Activated CD4-positive, alpha-beta T cell treated with anti-CD3 and anti-CD28 coated beads for 36 hours (primary cell): Measurements from ENCODE around the gene CPED1. TPM values are rescaled to one million over a fixed set of nuclear protein-coding genes. Genes with fewer than 3 reads are reported as not detected.

Source experiments
- ATAC-seq: fragments of 200-7000 bp; cut with Tn5 transposase; one replicate; pipeline ENCODE4 v1.10.0; 2021; ENCODE audit warnings: mild to moderate bottlenecking, moderate library complexity
- CTCF ChIA-PET: fragments of 350-600 bp; sonication (Branson Sonifier 250); formaldehyde crosslinking; loops from one replicate; lab custom pipeline; 2021; ENCODE audit warnings: antibody characterized with exemption; lab: Charles Lee
- POLR2A ChIA-PET: fragments of 350-600 bp; sonication (Branson Sonifier 250); formaldehyde crosslinking; loops from one replicate; lab custom pipeline; 2021; ENCODE audit warnings: antibody characterized with exemption, inconsistent platforms; lab: Charles Lee
- DNase-seq: peaks from one replicate; pipeline ENCODE4 v3.0.0-alpha.2; 2020
- H3K27ac Mint-ChIP-seq: one replicate; pipeline ENCODE4 v1.8.0; 2021; ENCODE audit warnings: mixed read lengths
- H3K27me3 Mint-ChIP-seq: one replicate; pipeline ENCODE4 v1.8.0; 2021; ENCODE audit warnings: mixed read lengths
- H3K36me3 Mint-ChIP-seq: one replicate; pipeline ENCODE4 v1.8.0; 2021; ENCODE audit warnings: low read depth, mixed read lengths
- H3K4me1 Mint-ChIP-seq: one replicate; pipeline ENCODE4 v1.8.0; 2021; ENCODE audit warnings: mixed read lengths
- H3K4me3 Mint-ChIP-seq: one replicate; pipeline ENCODE4 v1.8.0; 2021; ENCODE audit warnings: mild to moderate bottlenecking, moderate library complexity, mixed read lengths
- H3K9me3 Mint-ChIP-seq: one replicate; pipeline ENCODE4 v1.8.0; 2021; ENCODE audit warnings: low read depth, mixed read lengths
- intact Hi-C, 2 experiments: fragments of 100-400 bp; cut with DNase I in 1 of 2; cut with micrococcal nuclease in 1 of 2; formaldehyde crosslinking; loops; one replicate each; pipeline versions ENCODE4 v1.14.2 to v1.15.1; 2022 to 2024; cut with DNase I, micrococcal nuclease
- total RNA-seq, 2 experiments: library from RNA; stranded (reverse); gene quantifications; one replicate each; pipeline ENCODE4 v1.2.3, GENCODE V29; 2021

Gene CPED1
- total RNA-seq, 2 experiments from 2014 or later = not detected

DNA sequence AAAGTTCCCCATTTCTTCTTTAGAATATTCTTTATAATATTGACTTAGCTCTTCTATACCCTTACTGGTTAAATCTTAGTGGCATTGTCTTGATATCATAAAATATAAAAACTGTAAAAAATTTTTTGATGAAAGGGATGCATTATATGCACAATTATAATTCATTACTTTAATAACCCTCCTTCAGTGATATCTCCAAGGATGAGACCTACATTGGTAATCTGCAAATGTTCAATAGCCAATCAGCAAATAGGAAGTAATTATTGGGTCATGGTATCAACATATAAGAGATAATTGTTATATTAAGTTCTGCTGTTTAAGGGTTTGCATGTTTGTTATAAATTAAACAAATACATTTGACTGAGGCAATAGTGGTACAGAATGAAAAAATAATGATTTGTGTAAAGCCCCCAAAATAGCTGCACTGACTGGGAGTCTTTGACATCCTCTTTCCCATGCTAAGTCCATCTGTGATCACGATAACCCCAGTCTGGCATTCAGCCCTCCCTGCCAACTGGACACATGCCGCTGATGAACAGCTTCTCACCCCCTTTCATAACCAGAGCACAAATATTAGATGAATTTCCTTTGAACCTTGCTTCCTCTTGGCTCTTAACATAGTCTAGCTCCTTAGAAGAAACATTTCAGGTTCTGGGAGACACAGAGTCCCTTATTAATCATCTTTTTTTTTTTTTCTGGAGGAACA, 169.5 kb downstream of the CPED1 start:
- Mint-ChIP-seq H3K4me1 (no peaks in the 10 kb centered on the region), H3K9me3 (no peaks in the 10 kb centered on the region), H3K36me3 (no peaks in the 10 kb centered on the region), H3K27me3 (peaks cover 3% of the 10 kb centered on the region), H3K4me3 (no peak overlapping the region), H3K27ac (no peak overlapping the region)
- ChIA-PET CTCF (interaction anchor here (0.6 to 0.7 kb wide), 2 partner anchors 54 to 381 kb away, joined by 4 read pairs; no protein-coding TSS in a partner anchor), POLR2A (no interaction called here)
- DNase-seq (no peak), ATAC-seq (no peak)
- intact Hi-C loops = no loop called here

GRCh38 chr7:121158665-121159064, 170.2 kb downstream of the CPED1 start:
- ATAC-seq (no peak), DNase-seq (no peak)
- H3K36me3 Mint-ChIP-seq = no peaks in the 10 kb centered on the region
- ChIA-PET POLR2A (no interaction called here), CTCF (interaction anchor here (0.6 kb wide), 1 partner anchor 380 kb away, joined by 4 read pairs; no protein-coding TSS in a partner anchor)
- H3K27me3 Mint-ChIP-seq = peaks cover 4% of the 10 kb centered on the region
- H3K27ac Mint-ChIP-seq = no peak overlapping the region
- intact Hi-C loops = no loop called here
- H3K4me3 Mint-ChIP-seq = no peak overlapping the region
- H3K9me3 Mint-ChIP-seq = no peaks in the 10 kb centered on the region
- no peaks in the 10 kb centered on the region for H3K4me1 Mint-ChIP-seq

DNA sequence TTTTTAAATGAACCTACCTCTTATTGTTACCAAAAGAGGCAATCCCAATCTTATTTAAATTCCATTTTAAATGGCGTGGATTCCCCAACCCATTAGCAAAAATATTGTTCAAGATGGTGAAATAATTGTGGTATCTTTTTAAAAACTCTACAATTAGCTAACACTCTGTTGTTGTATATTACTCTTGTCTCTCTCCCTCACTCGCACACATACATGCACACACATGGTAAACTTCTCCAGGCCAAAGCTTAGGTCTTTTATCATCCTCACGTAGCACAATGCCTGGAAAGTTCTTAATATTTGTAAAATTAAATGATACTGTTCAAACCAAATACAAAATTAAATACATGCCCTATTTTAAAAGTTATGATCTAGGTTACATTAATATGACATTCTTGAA, 171.0 kb downstream of the CPED1 start:
- H3K27ac Mint-ChIP-seq = no peak overlapping the region
- ChIA-PET POLR2A (no interaction called here), CTCF (interaction anchor here (0.6 kb wide), 1 partner anchor 129 kb away, joined by 3 read pairs; no protein-coding TSS in a partner anchor)
- H3K4me1 Mint-ChIP-seq = no peaks in the 10 kb centered on the region
- H3K9me3 Mint-ChIP-seq = no peaks in the 10 kb centered on the region
- no peak for DNase-seq
- H3K27me3 Mint-ChIP-seq = peaks cover 5% of the 10 kb centered on the region
- ATAC-seq = no peak
- intact Hi-C loops = no loop called here
- H3K36me3 Mint-ChIP-seq = no peaks in the 10 kb centered on the region
- H3K4me3 Mint-ChIP-seq = no peak overlapping the region

GRCh38 chr7:121160150-121161008, 171.9 kb downstream of the CPED1 start:
- ChIA-PET POLR2A (no interaction called here), CTCF (interaction anchor here (0.6 to 1.2 kb wide), 2 partner anchors 20 to 129 kb away, joined by 3 to 5 read pairs; no protein-coding TSS in a partner anchor)
- Mint-ChIP-seq H3K27ac (no peak overlapping the region), H3K4me1 (no peaks in the 10 kb centered on the region), H3K27me3 (peaks cover 5% of the 10 kb centered on the region), H3K36me3 (no peaks in the 10 kb centered on the region), H3K4me3 (no peak overlapping the region), H3K9me3 (no peaks in the 10 kb centered on the region)
- no peak for ATAC-seq
- intact Hi-C loops = no loop called here
- DNase-seq = no peak

DNA sequence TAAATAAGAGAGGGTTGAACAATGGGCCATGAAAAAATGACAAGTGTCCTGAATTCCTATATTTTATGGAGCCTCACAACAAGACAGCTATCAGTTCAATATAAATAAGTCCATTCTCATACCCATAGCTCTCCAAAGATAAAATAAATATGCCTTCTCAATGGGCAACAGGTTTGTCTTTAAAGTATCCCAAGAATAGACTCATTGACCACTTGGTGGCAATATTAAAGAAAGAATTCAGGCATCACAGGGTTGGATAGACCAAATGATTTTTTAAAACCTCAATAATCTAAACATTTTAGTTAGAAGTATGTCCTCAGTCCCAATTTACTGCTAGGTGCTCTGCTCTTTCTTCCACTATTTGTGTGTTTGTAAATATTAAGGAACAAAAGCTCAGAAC, 175.2 kb downstream of the CPED1 start:
- Mint-ChIP-seq H3K9me3 (no peaks in the 10 kb centered on the region), H3K36me3 (no peaks in the 10 kb centered on the region), H3K4me3 (no peak overlapping the region), H3K27me3 (peaks cover 7% of the 10 kb centered on the region), H3K27ac (no peak overlapping the region), H3K4me1 (no peaks in the 10 kb centered on the region)
- CTCF ChIA-PET = interaction anchor here (0.9 kb wide), 1 partner anchor 62 kb away, joined by 3 read pairs; no protein-coding TSS in a partner anchor
- POLR2A ChIA-PET = no interaction called here
- ATAC-seq = no peak
- no peak for DNase-seq
- intact Hi-C loops = no loop called here

DNA sequence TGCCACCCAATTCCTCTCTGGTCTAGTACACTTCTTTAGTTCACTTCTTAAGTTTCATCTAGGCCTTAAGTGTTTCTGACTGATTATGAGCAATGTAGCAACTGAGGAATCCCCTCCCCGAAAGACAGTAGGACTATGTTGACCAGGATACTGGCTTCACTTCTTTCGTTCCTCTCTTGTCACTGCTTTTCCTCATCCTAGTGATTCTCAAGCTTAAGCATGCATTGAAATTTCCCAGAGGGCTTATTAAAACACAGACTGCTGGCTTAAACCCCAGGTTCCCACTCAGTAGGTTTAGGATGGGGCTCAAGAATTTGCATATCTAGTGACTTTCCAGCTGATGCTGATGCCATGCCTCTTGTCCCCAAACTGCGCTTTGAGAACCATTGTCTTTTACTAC, 175.7 kb downstream of the CPED1 start:
- intact Hi-C loops = no loop called here
- DNase-seq (no peak), ATAC-seq (no peak)
- Mint-ChIP-seq H3K27me3 (peaks cover 7% of the 10 kb centered on the region), H3K4me3 (no peak overlapping the region), H3K36me3 (no peaks in the 10 kb centered on the region), H3K4me1 (no peaks in the 10 kb centered on the region), H3K27ac (no peak overlapping the region), H3K9me3 (no peaks in the 10 kb centered on the region)
- POLR2A ChIA-PET = no interaction called here
- CTCF ChIA-PET = interaction anchor here (0.9 kb wide), 1 partner anchor 61 kb away, joined by 3 read pairs; no protein-coding TSS in a partner anchor

DNA sequence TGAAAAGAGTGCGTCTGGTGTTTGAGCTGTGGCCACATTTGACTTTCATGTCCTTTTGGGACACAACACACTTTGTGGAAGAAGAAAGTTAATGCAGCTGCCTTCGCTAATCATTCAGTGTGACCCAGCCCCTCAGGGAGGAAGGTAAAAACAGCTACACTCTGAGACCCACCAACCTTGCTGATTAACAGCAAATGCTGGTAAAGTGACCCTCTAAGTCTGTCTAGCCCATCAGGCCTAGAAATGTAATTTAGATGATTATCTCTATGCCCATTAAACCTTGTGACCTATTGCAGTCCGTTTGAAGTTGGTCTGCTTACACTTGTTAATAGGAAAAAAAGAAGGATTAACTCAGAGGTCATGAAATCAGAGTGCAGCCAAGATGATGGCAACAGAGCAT, 178.4 kb downstream of the CPED1 start:
- H3K27ac Mint-ChIP-seq = no peak overlapping the region
- intact Hi-C loops = no loop called here
- no peaks in the 10 kb centered on the region for H3K9me3 Mint-ChIP-seq
- H3K36me3 Mint-ChIP-seq = no peaks in the 10 kb centered on the region
- H3K4me1 Mint-ChIP-seq = no peaks in the 10 kb centered on the region
- POLR2A ChIA-PET = no interaction called here
- H3K27me3 Mint-ChIP-seq = peaks cover 12% of the 10 kb centered on the region
- DNase-seq (no peak), ATAC-seq (no peak)
- no peak overlapping the region for H3K4me3 Mint-ChIP-seq
- CTCF ChIA-PET = no interaction called here

DNA sequence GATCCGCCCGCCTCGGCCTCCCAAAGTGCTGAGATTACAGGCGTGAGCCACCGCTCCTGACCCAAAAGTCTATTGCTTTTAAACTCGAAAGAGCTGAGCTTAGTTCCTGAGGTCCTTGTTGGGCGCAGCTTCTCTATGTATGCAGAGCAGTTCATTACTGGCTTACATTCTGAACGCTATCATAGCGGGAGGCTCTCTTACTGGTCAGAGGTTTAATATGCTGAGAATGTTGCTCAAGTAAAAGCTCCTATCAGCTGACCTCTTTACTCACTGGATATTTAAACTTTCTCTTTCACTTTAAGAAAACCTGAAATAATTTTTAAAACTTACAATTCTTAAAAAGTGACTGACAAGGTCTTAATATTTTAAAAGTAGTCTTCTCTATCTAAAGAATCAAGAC, 179.5 kb downstream of the CPED1 start:
- ATAC-seq (no peak), DNase-seq (no peak)
- ChIA-PET CTCF (no interaction called here), POLR2A (no interaction called here)
- Mint-ChIP-seq H3K9me3 (no peaks in the 10 kb centered on the region), H3K27me3 (peaks cover 10% of the 10 kb centered on the region), H3K27ac (no peak overlapping the region), H3K4me1 (no peaks in the 10 kb centered on the region), H3K4me3 (no peak overlapping the region), H3K36me3 (no peaks in the 10 kb centered on the region)
- intact Hi-C loops = no loop called here

DNA sequence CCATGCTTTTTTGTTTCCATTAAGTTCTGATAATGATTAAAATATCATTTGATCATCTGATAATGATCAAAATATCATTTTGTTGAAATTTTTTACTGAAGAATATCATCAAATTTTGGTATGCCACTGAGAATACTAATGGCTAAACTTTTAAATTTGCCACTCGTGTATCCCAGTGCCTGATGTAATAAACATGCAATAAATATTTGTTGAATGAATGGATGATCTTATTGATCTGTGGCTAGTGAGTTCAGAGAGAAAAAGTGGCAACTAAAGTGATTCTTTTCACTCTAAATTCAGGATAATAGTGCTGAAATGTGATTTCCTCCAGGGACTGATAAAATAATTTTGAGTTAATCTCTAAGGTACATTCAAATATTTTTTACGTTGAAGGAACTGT, 181.0 kb downstream of the CPED1 start:
- no peak overlapping the region for H3K4me3 Mint-ChIP-seq
- intact Hi-C loops = no loop called here
- H3K36me3 Mint-ChIP-seq = no peaks in the 10 kb centered on the region
- H3K9me3 Mint-ChIP-seq = no peaks in the 10 kb centered on the region
- POLR2A ChIA-PET = no interaction called here
- no peak for ATAC-seq
- H3K27me3 Mint-ChIP-seq = peaks cover 13% of the 10 kb centered on the region
- no peak for DNase-seq
- no peak overlapping the region for H3K27ac Mint-ChIP-seq
- CTCF ChIA-PET = no interaction called here
- H3K4me1 Mint-ChIP-seq = no peaks in the 10 kb centered on the region

DNA sequence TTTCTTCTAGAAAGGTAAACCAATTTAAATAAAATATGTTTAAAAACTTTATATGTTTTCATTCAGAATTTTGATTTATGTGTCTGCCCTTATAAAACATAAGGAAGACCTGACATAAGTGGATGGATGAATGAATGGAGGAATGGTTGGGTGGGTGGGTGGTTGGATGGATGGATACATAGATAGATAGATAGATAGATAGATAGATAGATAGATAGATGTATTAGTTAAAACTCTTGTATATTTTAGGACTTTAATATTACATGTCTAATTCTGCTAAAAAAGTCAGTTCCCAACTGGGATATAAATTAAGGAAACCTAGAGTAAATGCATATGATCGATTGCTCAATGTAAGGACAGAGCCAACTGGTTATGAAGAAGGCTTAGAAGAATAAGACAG, 184.0 kb downstream of the CPED1 start:
- Mint-ChIP-seq H3K27me3 (peaks cover 19% of the 10 kb centered on the region), H3K36me3 (no peaks in the 10 kb centered on the region), H3K9me3 (no peaks in the 10 kb centered on the region), H3K4me1 (no peaks in the 10 kb centered on the region), H3K27ac (no peak overlapping the region), H3K4me3 (no peak overlapping the region)
- ATAC-seq = no peak
- intact Hi-C loops = no loop called here
- CTCF ChIA-PET = no interaction called here
- POLR2A ChIA-PET = no interaction called here
- no peak for DNase-seq

DNA sequence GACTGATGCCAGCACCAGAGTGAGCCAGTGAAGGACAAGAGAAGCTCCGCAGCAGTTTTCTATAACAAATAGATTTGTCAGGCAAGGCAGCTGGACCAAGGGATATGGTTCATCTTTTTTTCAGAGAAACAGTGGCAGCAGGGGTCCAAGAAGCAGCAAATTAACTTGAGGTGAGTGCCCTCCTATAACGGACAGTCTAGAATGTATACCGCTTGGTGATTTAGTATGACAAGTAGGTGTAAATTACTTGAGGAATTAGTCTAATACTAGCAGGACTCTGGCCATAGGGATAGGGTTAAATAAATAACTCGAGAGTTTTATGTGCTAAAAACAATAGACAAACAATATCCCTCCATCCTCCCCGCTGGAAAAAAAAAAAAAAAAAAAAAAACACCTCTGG, 187.3 kb downstream of the CPED1 start:
- CTCF ChIA-PET = no interaction called here
- Mint-ChIP-seq H3K36me3 (no peaks in the 10 kb centered on the region), H3K9me3 (no peaks in the 10 kb centered on the region), H3K27me3 (peaks cover 13% of the 10 kb centered on the region), H3K4me3 (no peak overlapping the region), H3K27ac (no peak overlapping the region), H3K4me1 (peaks cover 6% of the 10 kb centered on the region)
- no peak for DNase-seq
- POLR2A ChIA-PET = no interaction called here
- intact Hi-C loops = no loop called here
- ATAC-seq = no peak

DNA sequence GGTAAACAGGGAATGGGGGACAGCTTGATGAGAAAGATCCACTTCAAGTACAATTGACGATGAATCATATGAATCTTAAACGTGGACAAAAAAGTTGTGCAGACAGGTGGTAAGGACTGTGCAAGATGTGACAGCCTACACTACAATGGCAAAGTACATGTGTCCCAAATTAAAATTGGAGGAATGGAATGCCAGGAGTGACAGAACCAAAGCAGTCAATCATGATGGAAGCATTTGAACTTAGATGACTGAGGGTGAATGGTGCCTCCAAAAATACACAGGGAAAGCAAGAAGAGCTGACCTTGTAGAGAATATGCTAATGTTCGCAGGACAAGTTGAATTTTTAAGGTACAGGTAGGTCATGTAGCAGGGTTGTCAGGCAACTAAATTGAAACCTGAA, 189.9 kb downstream of the CPED1 start:
- Mint-ChIP-seq H3K36me3 (no peaks in the 10 kb centered on the region), H3K9me3 (no peaks in the 10 kb centered on the region), H3K4me1 (peaks cover 6% of the 10 kb centered on the region), H3K4me3 (no peak overlapping the region), H3K27me3 (peaks cover 13% of the 10 kb centered on the region), H3K27ac (no peak overlapping the region)
- ATAC-seq (no peak), DNase-seq (no peak)
- intact Hi-C loops = no loop called here
- ChIA-PET POLR2A (no interaction called here), CTCF (no interaction called here)
